Stimulated activated CD8-positive, alpha-beta memory T cell treated with anti-CD3 and anti-CD28 coated beads, Interleukin-12 subunit alpha, Interleukin-12 subunit beta, amount 100 ng/mL, for 1 hour (primary cell): Measurements from ENCODE around the gene DIP2A.
"Not testable (repeated sequence)": the region's sequence is repeated elsewhere in the genome, so short reads cannot be mapped to it uniquely, and the experiment has no call there.

ENCODE experiments used
- DNase-seq: peaks from one replicate; pipeline ENCODE4 v3.0.0-alpha.2; 2020; ENCODE audit warnings: low read depth

The DIP2A gene

GRCh38 chr21:46482846-46483231 lies 24.1 kb downstream of the DIP2A start:
- DNase-seq: no peak

- DNase-seq: no peak
These were observed 24.9 kb downstream of the DIP2A start for GRCh38 chr21:46483300-46484295.

DNA sequence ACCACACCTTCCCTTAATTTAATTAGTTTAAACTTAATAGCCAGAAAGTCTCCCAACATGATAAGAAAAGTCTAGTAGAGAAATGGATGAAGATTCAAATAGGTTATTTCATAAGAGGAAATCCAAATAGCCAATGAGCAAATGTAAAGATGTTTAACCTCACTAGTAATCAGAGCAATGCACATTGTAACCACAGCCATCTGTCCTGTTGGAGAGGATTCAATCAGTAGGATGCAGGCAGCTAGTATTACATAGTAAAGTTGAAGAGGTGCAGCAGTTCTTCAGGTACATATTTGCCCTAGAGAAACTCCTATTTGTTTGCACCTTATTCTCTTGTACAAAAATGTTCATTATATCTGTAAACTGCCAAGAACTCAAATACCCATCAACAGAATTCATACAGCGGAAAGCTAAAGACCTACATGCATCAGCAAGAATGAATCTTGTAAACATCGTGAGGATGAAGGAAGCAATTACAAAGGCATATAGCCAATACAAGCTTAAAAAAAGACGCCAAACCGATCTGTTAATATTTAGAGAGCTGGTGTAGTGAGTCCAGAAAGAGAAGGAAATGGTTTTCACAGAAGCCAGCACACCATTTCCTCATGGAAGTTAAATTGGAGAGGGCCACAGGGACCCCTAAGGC lies 27.9 kb downstream of the DIP2A start:
- DNase-seq: no peak

- no peak for DNase-seq
These were observed 30.5 kb downstream of the DIP2A start for GRCh38 chr21:46489162-46489663.

DNA sequence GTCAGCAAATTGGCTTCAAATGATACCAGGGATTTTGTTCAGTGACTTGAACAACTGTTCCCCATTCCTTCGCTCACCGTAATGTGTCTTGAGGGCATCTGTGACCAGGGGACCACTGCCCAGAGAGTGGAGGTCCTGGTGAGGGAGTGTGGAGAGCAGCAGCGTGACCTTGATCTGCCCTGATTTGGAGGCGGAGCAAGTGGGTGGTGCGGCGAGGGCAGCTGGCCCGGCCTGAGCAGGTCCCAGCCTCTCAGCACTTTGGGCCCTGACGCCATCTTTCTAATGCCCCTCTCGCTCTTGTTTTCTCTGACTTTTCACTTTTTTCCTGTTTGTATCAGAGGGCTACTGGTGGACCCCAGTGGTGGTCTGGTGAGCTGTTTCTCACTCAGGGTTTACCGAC lies 31.1 kb downstream of the DIP2A start:
- DNase-seq: no peak

- DNase-seq: no peak
These were observed 32.9 kb downstream of the DIP2A start for GRCh38 chr21:46491553-46491952.

- no peak for DNase-seq
These were observed 34.2 kb downstream of the DIP2A start for GRCh38 chr21:46492851-46493250.

- no peak for DNase-seq
These were observed 35.1 kb downstream of the DIP2A start for GRCh38 chr21:46493828-46494227.

- no peak for DNase-seq
These were observed 39.8 kb downstream of the DIP2A start for GRCh38 chr21:46498335-46499050.

GRCh38 chr21:46500224-46500861 lies 41.7 kb downstream of the DIP2A start:
- DNase-seq: no peak

DNA sequence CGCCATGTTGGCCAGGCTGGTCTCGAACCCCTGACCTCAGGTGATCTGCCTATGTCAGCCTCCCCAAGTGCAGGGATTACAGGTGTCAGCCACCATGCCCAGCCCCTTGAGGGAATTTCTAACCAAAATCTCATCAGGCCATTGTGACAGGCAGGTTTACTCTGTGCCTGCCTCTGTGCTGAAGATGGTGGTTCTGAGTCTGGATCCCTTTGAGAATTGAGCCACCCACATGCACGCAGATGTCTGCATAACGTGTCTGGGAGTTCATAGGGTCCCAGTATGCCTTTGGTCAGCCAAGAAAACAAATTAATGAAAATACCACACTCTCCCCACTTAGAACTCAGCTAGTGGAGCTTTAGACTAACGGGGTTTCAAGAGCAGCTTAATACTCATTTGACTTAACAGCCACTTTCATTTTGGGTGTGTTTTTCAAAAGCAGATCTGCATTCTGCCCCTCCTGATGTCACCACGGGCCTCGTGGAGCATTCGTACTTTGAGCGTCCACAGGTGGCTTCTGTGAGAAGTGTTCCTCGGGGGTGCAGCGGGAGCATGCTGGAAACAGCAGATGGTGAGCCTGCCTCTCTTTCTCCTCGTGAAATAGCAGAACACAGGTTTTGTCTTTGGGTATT lies 45.3 kb downstream of the DIP2A start:
- DNase-seq: no peak

DNA sequence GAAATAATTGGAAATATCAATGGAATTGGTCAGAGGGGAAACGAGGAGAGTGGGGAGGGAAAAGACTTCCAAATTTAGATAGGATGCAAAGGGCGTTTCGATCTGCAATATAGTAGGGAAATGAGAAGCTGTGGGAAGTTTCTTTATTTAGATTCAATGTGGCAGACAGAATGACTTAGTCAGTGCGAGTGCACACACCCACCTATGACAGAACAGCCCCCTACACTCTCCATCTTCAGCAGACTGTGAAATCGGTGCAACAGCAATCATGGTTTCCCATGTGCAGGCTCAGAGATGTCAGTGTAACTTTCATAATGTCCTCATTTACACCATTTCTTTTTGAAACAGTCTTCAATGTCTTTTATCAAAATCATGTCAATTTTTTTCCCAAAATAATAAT lies 46.0 kb downstream of the DIP2A start:
- DNase-seq: no peak

GRCh38 chr21:46507562-46507961 lies 48.9 kb downstream of the DIP2A start:
- DNase-seq: no peak

- DNase-seq: no peak
These were observed 51.2 kb downstream of the DIP2A start for GRCh38 chr21:46509741-46510502.

DNA sequence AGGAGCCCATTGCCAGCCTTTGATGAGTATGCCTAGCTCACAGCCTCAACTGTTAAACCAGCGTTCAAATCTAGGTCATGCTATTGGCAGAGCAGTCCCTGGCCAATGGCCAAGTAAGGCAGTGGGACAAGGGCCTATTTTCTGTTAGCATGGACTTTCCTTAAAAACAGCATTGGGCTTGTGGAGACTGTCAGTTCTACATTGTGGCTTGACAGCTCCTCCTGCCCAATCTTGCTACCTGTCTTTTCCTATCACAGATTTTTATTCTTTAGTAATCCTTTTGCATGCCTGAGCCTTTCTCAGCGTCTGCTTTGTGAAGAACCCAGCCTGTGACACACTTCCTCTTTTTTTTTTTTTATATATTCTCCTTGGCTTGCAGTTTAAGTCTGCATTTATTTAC lies 56.4 kb downstream of the DIP2A start:
- no peak for DNase-seq

GRCh38 chr21:46516068-46516467 lies 57.4 kb downstream of the DIP2A start:
- DNase-seq: no peak

- no peak for DNase-seq
These were observed 58.7 kb downstream of the DIP2A start for GRCh38 chr21:46517361-46517760.

GRCh38 chr21:46518983-46519583 lies 60.4 kb downstream of the DIP2A start:
- DNase-seq: no peak

DNA sequence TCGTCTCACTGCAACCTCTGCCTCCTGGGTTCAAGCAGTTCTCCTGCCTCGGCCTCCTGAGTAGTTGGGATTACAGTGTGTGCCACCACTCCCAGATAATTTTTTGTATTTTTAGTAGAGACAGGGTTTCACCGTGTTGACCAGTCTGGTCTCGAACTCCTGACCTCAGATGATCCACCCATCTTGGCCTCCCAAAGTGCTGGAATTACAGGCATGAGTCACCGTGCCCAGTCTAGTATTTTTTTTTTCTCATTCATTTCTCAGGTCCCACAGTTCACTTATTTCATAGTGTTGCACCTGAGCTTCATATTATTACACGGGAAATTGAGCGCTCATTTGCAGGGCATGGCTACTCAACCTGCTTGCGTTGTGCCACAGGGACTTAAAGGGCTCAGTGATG lies 68.7 kb downstream of the DIP2A start:
- DNase-seq: not testable (repeated sequence)

DNA sequence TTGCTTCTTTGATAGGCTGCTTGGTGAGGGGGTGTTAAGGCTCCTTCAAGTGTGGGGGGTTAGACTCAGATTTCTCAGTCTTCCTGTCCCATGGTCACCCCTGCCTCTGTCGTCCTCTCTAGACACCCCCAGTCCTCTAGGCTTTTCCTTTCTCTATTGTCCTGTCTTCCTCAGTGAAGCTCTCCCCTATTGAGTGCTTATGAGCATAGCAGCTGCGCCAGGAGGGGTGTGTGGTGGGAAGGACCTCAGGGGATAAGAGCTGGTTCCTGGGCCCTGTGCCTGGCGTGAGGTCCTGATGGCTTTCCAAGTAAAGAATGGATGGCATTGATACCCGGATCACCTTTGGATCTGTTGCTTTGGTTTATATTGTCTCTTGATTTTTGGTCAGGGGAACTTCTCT lies 69.1 kb downstream of the DIP2A start:
- DNase-seq: no peak
